Measurements from ENCODE around the gene DCBLD1.

The DCBLD1 gene

GRCh38 chr6:117531809-117532725 lies 49.6 kb downstream of the DCBLD1 start:
- no peak overlapping the region for H3K4me3 ChIP-seq (ENCODE audit: low read depth, low read length)
- in situ Hi-C loops (cut with HindIII; ENCODE audit: low sequenced_read_pairs): no loop called here
- no peak for DNase-seq (ENCODE audit: low read depth, low spot score)
- TF ChIP-seq CTCF (IDR thresholded peaks at IDR 0.05; ENCODE audit: low read depth, low read length): no peak

GRCh38 chr6:117533775-117534174 lies 51.3 kb downstream of the DCBLD1 start:
- TF ChIP-seq CTCF (IDR thresholded peaks at IDR 0.05; ENCODE audit: low read depth, low read length): no peak
- H3K4me3 ChIP-seq (ENCODE audit: low read depth, low read length): no peak overlapping the region
- in situ Hi-C loops (cut with HindIII; ENCODE audit: low sequenced_read_pairs): no loop called here
- no peak for DNase-seq (ENCODE audit: low read depth, low spot score)

- no peak overlapping the region for H3K4me3 ChIP-seq (ENCODE audit: low read depth, low read length)
- in situ Hi-C loops (cut with HindIII; ENCODE audit: low sequenced_read_pairs): no loop called here
- no peak for TF ChIP-seq CTCF (IDR thresholded peaks at IDR 0.05; ENCODE audit: low read depth, low read length)
- DNase-seq (ENCODE audit: low read depth, low spot score): no peak
Observed at GRCh38 chr6:117534974-117535373, 52.5 kb downstream of the DCBLD1 start.

- DNase-seq (ENCODE audit: low read depth, low spot score): peak; percentile 46
- TF ChIP-seq CTCF (IDR thresholded peaks at IDR 0.05; ENCODE audit: low read depth, low read length): no peak
- H3K4me3 ChIP-seq (ENCODE audit: low read depth, low read length): no peak overlapping the region
- in situ Hi-C loops (cut with HindIII; ENCODE audit: low sequenced_read_pairs): no loop called here
Observed at GRCh38 chr6:117536317-117536716, 53.8 kb downstream of the DCBLD1 start.

- in situ Hi-C loops (cut with HindIII; ENCODE audit: low sequenced_read_pairs): no loop called here
- TF ChIP-seq CTCF (IDR thresholded peaks at IDR 0.05; ENCODE audit: low read depth, low read length): no peak
- DNase-seq (ENCODE audit: low read depth, low spot score): no peak
- no peak overlapping the region for H3K4me3 ChIP-seq (ENCODE audit: low read depth, low read length)
Observed at GRCh38 chr6:117538615-117539014, 56.1 kb downstream of the DCBLD1 start.

- in situ Hi-C loops (cut with HindIII; ENCODE audit: low sequenced_read_pairs): no loop called here
- DNase-seq (ENCODE audit: low read depth, low spot score): no peak
- no peak overlapping the region for H3K4me3 ChIP-seq (ENCODE audit: low read depth, low read length)
- no peak for TF ChIP-seq CTCF (IDR thresholded peaks at IDR 0.05; ENCODE audit: low read depth, low read length)
Observed at GRCh38 chr6:117540670-117541069, 58.2 kb downstream of the DCBLD1 start.
